H1 (cell line): Measurements from ENCODE around the gene SIGLEC6. TPM values are rescaled to one million over a fixed set of nuclear protein-coding genes. Genes with fewer than 3 reads are reported as not detected.

Source experiments
- CTCF ChIA-PET: fragments of 300-600 bp; sonication (Branson Sonifier 250); formaldehyde crosslinking; loops from one replicate; lab custom pipeline; 2021; ENCODE audit not compliant: partially characterized antibody; lab: Charles Lee
- POLR2A ChIA-PET: fragments of 300-600 bp; sonication (Branson Sonifier 250); formaldehyde crosslinking; loops from one replicate; lab custom pipeline; 2021; ENCODE audit warnings: inconsistent platforms; ENCODE audit not compliant: partially characterized antibody; lab: Charles Lee
- DNase-seq, 2 experiments: peaks; one replicate each; pipeline versions ENCODE4 v3.0.0 to v3.0.0-alpha.2; 2010 to 2022; ENCODE audit warnings: low spot score in 2 of 2, low read depth in 1 of 2, mixed read lengths in 1 of 2
- FAIRE-seq: peaks from 2 replicates; lab custom pipeline; 2011; peaks lifted over from hg19 to GRCh38; lab: Jason Lieb, UNC
- H2AFZ ChIP-seq: 2 replicates; pipeline ENCODE4 v1.8.1; 2012; ENCODE audit warnings: low read length, inconsistent platforms
- H2AK5ac ChIP-seq: 2 replicates; pipeline ENCODE4 v1.6.1; 2013; ENCODE audit warnings: low read depth, low read length
- H2BK120ac ChIP-seq: replicated peaks from 2 replicates; pipeline ENCODE3; 2013; ENCODE audit warnings: low read depth, low read length, inconsistent platforms
- H2BK12ac ChIP-seq: 2 replicates; pipeline ENCODE4 v1.6.1; 2013; ENCODE audit warnings: low read depth, low read length
- H2BK15ac ChIP-seq: 2 replicates; pipeline ENCODE4 v1.6.1; 2013; ENCODE audit warnings: low read length
- H2BK20ac ChIP-seq: 2 replicates; pipeline ENCODE4 v1.6.1; 2013; ENCODE audit warnings: low read length
- H2BK5ac ChIP-seq: 2 replicates; pipeline ENCODE4 v1.6.1; 2013; ENCODE audit warnings: low read depth, low read length
- H3K14ac ChIP-seq: 2 replicates; pipeline ENCODE4 v1.6.1; 2013; ENCODE audit warnings: inconsistent platforms; ENCODE audit not compliant: insufficient read length
- H3K18ac ChIP-seq: 2 replicates; pipeline ENCODE4 v1.6.1; 2013; ENCODE audit warnings: low read length; ENCODE audit errors: extremely low read depth
- H3K23ac ChIP-seq: 2 replicates; pipeline ENCODE4 v1.6.1; 2013; ENCODE audit warnings: inconsistent platforms; ENCODE audit not compliant: insufficient read length
- H3K23me2 ChIP-seq: 2 replicates; pipeline ENCODE4 v1.6.1; 2013; ENCODE audit warnings: low read depth, low read length
- H3K27ac ChIP-seq: 2 replicates; pipeline ENCODE4 v1.6.1; 2011; ENCODE audit warnings: low read depth, low read length, inconsistent platforms
- H3K27me3 ChIP-seq, 4 experiments: replicated peaks in 1 of 4; 1 replicate in 1 of 4; 2 replicates in 3 of 4; pipeline versions ENCODE4 v1.6.1 to v1.8.1; 2011 to 2013; ENCODE audit warnings: low read length in 3 of 4, mild to moderate bottlenecking in 3 of 4, inconsistent platforms in 2 of 4, mixed read lengths in 2 of 4, moderate library complexity in 1 of 4; ENCODE audit not compliant: control insufficient read depth in 3 of 4, insufficient read depth in 3 of 4; ENCODE audit errors: extremely low read depth in 1 of 4
- H3K36me3 ChIP-seq, 4 experiments: 2 replicates each; pipeline versions ENCODE4 v1.6.1 to v1.8.1; 2011 to 2013; ENCODE audit warnings: mild to moderate bottlenecking in 4 of 4, low read length in 3 of 4, moderate library complexity in 2 of 4, control low read depth in 1 of 4, inconsistent platforms in 1 of 4; ENCODE audit not compliant: insufficient read depth in 4 of 4, control insufficient read depth in 2 of 4
- H3K4ac ChIP-seq: replicated peaks from 2 replicates; pipeline ENCODE3; 2013; ENCODE audit warnings: low read length, low read depth, mixed read lengths, inconsistent platforms; ENCODE audit not compliant: insufficient read length
- H3K4me1 ChIP-seq, 4 experiments: replicated peaks in 1 of 4; 1 replicate in 1 of 4; 2 replicates in 3 of 4; pipeline versions ENCODE4 v1.6.1 to v1.8.1; 2011 to 2013; ENCODE audit warnings: low read length in 3 of 4, inconsistent platforms in 2 of 4, mixed read lengths in 1 of 4; ENCODE audit not compliant: insufficient read depth in 4 of 4, control insufficient read depth in 3 of 4
- H3K4me2 ChIP-seq, 2 experiments: 2 replicates each; pipeline versions ENCODE4 v1.6.1 to v1.8.1; 2011 to 2013; ENCODE audit warnings: low read depth in 2 of 2, low read length in 2 of 2, control low read depth in 1 of 2, inconsistent platforms in 1 of 2, mild to moderate bottlenecking in 1 of 2; ENCODE audit not compliant: insufficient read depth in 1 of 2
- H3K4me3 ChIP-seq, 4 experiments: fragments of 200-600, 300-600 bp in 1 of 4; sonication (generic), shearing (Covaris generic), sonication (Bioruptor Twin) in 1 of 4; 2 replicates each; pipeline versions ENCODE4 v1.5.1 to v1.8.1; 2011 to 2016; ENCODE audit warnings: low read length in 4 of 4, low read depth in 3 of 4, control low read depth in 2 of 4, inconsistent platforms in 2 of 4, mild to moderate bottlenecking in 2 of 4, mixed read lengths in 1 of 4, moderate library complexity in 1 of 4; ENCODE audit not compliant: insufficient read depth in 2 of 4; ENCODE audit errors: extremely low read depth in 1 of 4
- H3K56ac ChIP-seq: replicated peaks from 2 replicates; pipeline ENCODE3; 2013; ENCODE audit warnings: low read depth, mild to moderate bottlenecking, mixed read lengths, low read length, inconsistent platforms; ENCODE audit not compliant: insufficient read length
- H3K79me1 ChIP-seq: 2 replicates; pipeline ENCODE4 v1.6.1; 2013; ENCODE audit warnings: low read depth, low read length, control low read depth
- H3K79me2 ChIP-seq, 2 experiments: 2 replicates each; pipeline versions ENCODE4 v1.6.1 to v1.8.1; 2012 to 2013; ENCODE audit warnings: low read length in 2 of 2, mild to moderate bottlenecking in 2 of 2, inconsistent platforms in 1 of 2; ENCODE audit not compliant: insufficient read depth in 2 of 2, control insufficient read depth in 1 of 2
- H3K9ac ChIP-seq, 4 experiments: replicated peaks in 1 of 4; 1 replicate in 1 of 4; 2 replicates in 3 of 4; pipeline versions ENCODE4 v1.6.1 to v1.8.1; 2011 to 2013; ENCODE audit warnings: low read depth in 3 of 4, low read length in 3 of 4, control low read depth in 2 of 4, mild to moderate bottlenecking in 2 of 4, moderate library complexity in 2 of 4, inconsistent platforms in 1 of 4; ENCODE audit errors: extremely low read depth in 1 of 4
- H3K9me3 ChIP-seq, 2 experiments: 2 replicates each; pipeline versions ENCODE4 v1.6.1 to v1.8.1; 2012 to 2013; ENCODE audit warnings: mild to moderate bottlenecking in 2 of 2, moderate library complexity in 2 of 2, control low read depth in 1 of 2, inconsistent platforms in 1 of 2, low read depth in 1 of 2, low read length in 1 of 2, mixed read lengths in 1 of 2; ENCODE audit not compliant: insufficient read depth in 2 of 2
- H4K20me1 ChIP-seq, 2 experiments: replicated peaks in 1 of 2; 2 replicates each; pipeline versions ENCODE3 to v1.8.1; 2011 to 2013; ENCODE audit warnings: inconsistent platforms in 2 of 2, low read length in 2 of 2, mild to moderate bottlenecking in 1 of 2; ENCODE audit not compliant: insufficient read depth in 2 of 2, control insufficient read depth in 1 of 2
- H4K5ac ChIP-seq: 2 replicates; pipeline ENCODE4 v1.6.1; 2013; ENCODE audit warnings: low read length, low read depth, mixed read lengths, inconsistent platforms; ENCODE audit not compliant: insufficient read length
- H4K8ac ChIP-seq: 2 replicates; pipeline ENCODE4 v1.8.0; 2013; ENCODE audit warnings: mild to moderate bottlenecking, moderate library complexity, low read length, inconsistent platforms; ENCODE audit not compliant: insufficient read depth; ENCODE audit errors: extremely low read depth
- H4K91ac ChIP-seq: replicated peaks from 2 replicates; pipeline ENCODE3; 2013; ENCODE audit warnings: low read length, mixed read lengths, inconsistent platforms; ENCODE audit not compliant: insufficient read length
- CEBPB ChIP-seq: IDR thresholded peaks from 2 replicates; pipeline ENCODE4 v1.6.1; 2012; ENCODE audit warnings: low read depth, low read length
- KDM4A ChIP-seq: IDR thresholded peaks from one replicate; pipeline ENCODE4 v1.7.1; 2012; ENCODE audit warnings: low read depth, mild to moderate bottlenecking, moderate library complexity, low read length, inconsistent platforms; ENCODE audit not compliant: severe bottlenecking
- SIX5 ChIP-seq: IDR thresholded peaks from 2 replicates; pipeline ENCODE4 v1.6.1; 2011; ENCODE audit warnings: mild to moderate bottlenecking, low read depth, low read length
- YY1 ChIP-seq: IDR thresholded peaks from 2 replicates; pipeline ENCODE4 v1.6.1; 2011; ENCODE audit warnings: low read depth, mild to moderate bottlenecking, low read length
- WGBS, 2 experiments: shearing (Covaris generic) in 1 of 2; methylation state at CpG; one replicate each; pipeline versions ENCODE4 v1.1.6 to v1.1.7; 2013 to 2015; ENCODE audit warnings: low lambda C conversion rate in 2 of 2, mixed read lengths in 2 of 2, inconsistent platforms in 1 of 2, low coverage in 1 of 2, missing lambda C conversion rate in 1 of 2; ENCODE audit not compliant: insufficient replicate concordance in 2 of 2, insufficient coverage in 1 of 2, insufficient read length in 1 of 2; ENCODE audit errors: extremely low coverage in 1 of 2, missing lambda C conversion rate in 1 of 2; 5-methylcytosine and 5-hydroxymethylcytosine counted together
- polyA plus RNA-seq, 7 experiments: library from polyadenylated mRNA; depleted of rRNA in 3 of 7; stranded (reverse) in 5 of 7; unstranded in 2 of 7; fragments of >200 nt in 5 of 7; fragments of 200-250 nt in 2 of 7; gene quantifications; 1 replicate in 5 of 7; 2 replicates in 1 of 7; 4 replicates in 1 of 7; pipeline versions ENCODE4 v1.2.1 to v1.2.3, GENCODE V29; 2011 to 2013; ENCODE audit warnings: missing spikeins in 2 of 7, mixed read lengths in 2 of 7
- total RNA-seq: library from RNA; stranded (reverse); fragmentation: NEBNext Ultra II Directional; extraction: Animal tissue kit (Norgen Biotek cat#: 25700); gene quantifications from 2 replicates; pipeline ENCODE4 v1.2.1, GENCODE V29; 2021
- TF ChIP-seq, protein P1 (sequence below): IDR thresholded peaks from 2 replicates; pipeline ENCODE4 v1.6.1; 2012; ENCODE audit warnings: inconsistent platforms
- TF ChIP-seq, protein P2 (sequence below), 3 experiments: IDR thresholded peaks; 1 replicate in 2 of 3; 2 replicates in 1 of 3; pipeline versions ENCODE4 v1.5.1 to v1.6.1; 2011; ENCODE audit warnings: low read length in 3 of 3, mild to moderate bottlenecking in 3 of 3, inconsistent platforms in 2 of 3, low read depth in 1 of 3, moderate library complexity in 1 of 3; ENCODE audit not compliant: insufficient read depth in 1 of 3; ENCODE audit errors: control extremely low read depth in 1 of 3

SIGLEC6 gene
- total and polyA plus RNA-seq, 2 of the 8 experiments (the other 6 are each of a cell fraction or from before 2014, with no cell fraction given) = 0.05 TPM; not detected in 1

DNA sequence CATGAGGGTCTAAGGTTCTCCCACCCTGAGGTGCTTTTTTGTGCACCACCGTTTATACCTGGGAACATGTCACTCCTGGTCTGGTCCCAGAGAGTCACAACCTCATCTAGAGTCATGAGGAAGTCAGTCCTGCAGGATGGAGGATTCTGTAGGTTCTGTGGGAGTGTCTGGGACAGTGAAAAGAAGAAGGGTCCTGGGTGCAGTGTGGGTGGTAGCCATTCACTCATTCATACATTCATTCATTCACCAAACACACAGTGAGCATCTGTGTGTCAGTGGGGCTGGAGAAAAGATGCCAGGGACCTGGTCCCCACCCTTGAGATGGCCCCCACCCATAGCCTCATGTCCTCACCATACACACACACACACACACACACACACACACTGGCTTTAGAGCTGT, 61.8 kb downstream of the SIGLEC6 start:
- Histone ChIP-seq H3K4ac (no peak overlapping the region), H3K18ac (no peak overlapping the region), H3K4me2 (no peak overlapping the region), H2BK5ac (no peak overlapping the region), H3K27ac (no peak overlapping the region), H3K4me3 (no peak overlapping the region), H4K8ac (no peak overlapping the region), H3K23ac (no peak overlapping the region), H3K4me1 (no peaks in the 10 kb centered on the region), H2BK12ac (no peak overlapping the region), H2BK20ac (no peak overlapping the region), H3K27me3 (no peaks in the 10 kb centered on the region; a peak in 1 of 7 replicates), H3K23me2 (no peaks in the 10 kb centered on the region), H3K9me3 (peaks cover 0 to 18% of the 10 kb centered on the region in 2 experiments; a peak in 2 of 4 replicates), H3K9ac (no peak overlapping the region), H2AK5ac (no peak overlapping the region), H3K79me2 (no peaks in the 10 kb centered on the region), H3K36me3 (no peaks in the 10 kb centered on the region), H2BK15ac (no peak overlapping the region), H2BK120ac (no peak overlapping the region), H2AFZ (no peak overlapping the region), H4K5ac (no peak overlapping the region), H3K56ac (no peak overlapping the region), H3K79me1 (no peaks in the 10 kb centered on the region), H4K91ac (no peak overlapping the region), H3K14ac (no peak overlapping the region), H4K20me1 (no peaks in the 10 kb centered on the region)
- TF ChIP-seq SIX5 (no peak), YY1 (no peak), KDM4A (no peak), CEBPB (no peak)
- TF ChIP-seq, protein P1, sequence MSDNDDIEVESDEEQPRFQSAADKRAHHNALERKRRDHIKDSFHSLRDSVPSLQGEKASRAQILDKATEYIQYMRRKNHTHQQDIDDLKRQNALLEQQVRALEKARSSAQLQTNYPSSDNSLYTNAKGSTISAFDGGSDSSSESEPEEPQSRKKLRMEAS = no peak
- TF ChIP-seq, protein P2, sequence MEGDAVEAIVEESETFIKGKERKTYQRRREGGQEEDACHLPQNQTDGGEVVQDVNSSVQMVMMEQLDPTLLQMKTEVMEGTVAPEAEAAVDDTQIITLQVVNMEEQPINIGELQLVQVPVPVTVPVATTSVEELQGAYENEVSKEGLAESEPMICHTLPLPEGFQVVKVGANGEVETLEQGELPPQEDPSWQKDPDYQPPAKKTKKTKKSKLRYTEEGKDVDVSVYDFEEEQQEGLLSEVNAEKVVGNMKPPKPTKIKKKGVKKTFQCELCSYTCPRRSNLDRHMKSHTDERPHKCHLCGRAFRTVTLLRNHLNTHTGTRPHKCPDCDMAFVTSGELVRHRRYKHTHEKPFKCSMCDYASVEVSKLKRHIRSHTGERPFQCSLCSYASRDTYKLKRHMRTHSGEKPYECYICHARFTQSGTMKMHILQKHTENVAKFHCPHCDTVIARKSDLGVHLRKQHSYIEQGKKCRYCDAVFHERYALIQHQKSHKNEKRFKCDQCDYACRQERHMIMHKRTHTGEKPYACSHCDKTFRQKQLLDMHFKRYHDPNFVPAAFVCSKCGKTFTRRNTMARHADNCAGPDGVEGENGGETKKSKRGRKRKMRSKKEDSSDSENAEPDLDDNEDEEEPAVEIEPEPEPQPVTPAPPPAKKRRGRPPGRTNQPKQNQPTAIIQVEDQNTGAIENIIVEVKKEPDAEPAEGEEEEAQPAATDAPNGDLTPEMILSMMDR (IDR thresholded peaks at IDR 0.05; ENCODE audit: control extremely low read depth in 1 of 3, insufficient read depth in 1 of 3, low read depth in 1 of 3, low read length in 3 of 3) = no peak
- POLR2A ChIA-PET = no interaction called here
- CTCF ChIA-PET = interaction anchor here (0.5 to 2.3 kb wide), 4 partner anchors 11 to 192 kb away, joined by 3 to 6 read pairs (median 3); no protein-coding TSS in a partner anchor
- FAIRE-seq (no peak), DNase-seq (no peak)
- WGBS, 2 experiments = 69% methylated on average over 1 of the region's 1 CpG; no CpG with 5 or more reads in 1 of the 2 experiments
